ENCODE measurements around the gene LRRC18.

LRRC18 gene

GRCh38 chr10:48897441-48897790 is 42.2 kb downstream of the LRRC18 start:
- Histone ChIP-seq H3K36me3 (replicated peaks; ENCODE audit: low read depth, low read length) (peaks cover 53% of the 10 kb centered on the region), H3K27me3 (ENCODE audit: low read depth, low read length) (no peaks in the 10 kb centered on the region)
- TF ChIP-seq CTCF (IDR thresholded peaks at IDR 0.05; ENCODE audit: low read depth, low read length) (no peak), EZH2phosphoT487 (IDR thresholded peaks at IDR 0.05; ENCODE audit: low read depth) (no peak)

GRCh38 chr10:48896756-48897440 is 42.7 kb downstream of the LRRC18 start:
- Histone ChIP-seq H4K20me1 (ENCODE audit: insufficient read depth, low read length) (no peaks in the 10 kb centered on the region), H3K27me3 (ENCODE audit: low read depth, low read length) (no peaks in the 10 kb centered on the region), H3K9me3 (ENCODE audit: insufficient read depth, low read length) (no peaks in the 10 kb centered on the region), H3K36me3 (replicated peaks; ENCODE audit: low read depth, low read length) (peaks cover 51% of the 10 kb centered on the region), H3K4me1 (ENCODE audit: low read length) (peaks cover 7% of the 10 kb centered on the region), H3K9ac (ENCODE audit: low read length) (no peak overlapping the region), H3K27ac (ENCODE audit: low read length) (no peak overlapping the region), H3K4me2 (ENCODE audit: low read length) (no peak overlapping the region), H2AFZ (ENCODE audit: low read depth, low read length) (no peak overlapping the region), H3K79me2 (ENCODE audit: low read length) (no peaks in the 10 kb centered on the region), H3K4me3 (ENCODE audit: low read length) (no peak overlapping the region)
- TF ChIP-seq EZH2phosphoT487 (IDR thresholded peaks at IDR 0.05; ENCODE audit: low read depth) (no peak), CTCF (IDR thresholded peaks at IDR 0.05; ENCODE audit: low read depth, low read length) (no peak)

More at GRCh38 chr10:48897441-48897790, 42.2 kb downstream of the LRRC18 start:
- Histone ChIP-seq H2AFZ (ENCODE audit: low read depth, low read length) (no peak overlapping the region), H3K9ac (ENCODE audit: low read length) (no peak overlapping the region), H3K9me3 (ENCODE audit: insufficient read depth, low read length) (no peaks in the 10 kb centered on the region), H3K79me2 (ENCODE audit: low read length) (no peaks in the 10 kb centered on the region), H3K4me2 (ENCODE audit: low read length) (no peak overlapping the region), H3K4me3 (ENCODE audit: low read length) (no peak overlapping the region), H3K27ac (ENCODE audit: low read length) (no peak overlapping the region), H4K20me1 (ENCODE audit: insufficient read depth, low read length) (no peaks in the 10 kb centered on the region), H3K4me1 (ENCODE audit: low read length) (peaks cover 7% of the 10 kb centered on the region)

GRCh38 chr10:48895803-48896195 is 43.8 kb downstream of the LRRC18 start:
- Histone ChIP-seq H3K4me1 (ENCODE audit: low read length) (peaks cover 7% of the 10 kb centered on the region), H3K9me3 (ENCODE audit: insufficient read depth, low read length) (no peaks in the 10 kb centered on the region), H3K4me3 (ENCODE audit: low read length) (no peak overlapping the region), H3K27ac (ENCODE audit: low read length) (no peak overlapping the region), H3K36me3 (replicated peaks; ENCODE audit: low read depth, low read length) (peaks cover 47% of the 10 kb centered on the region), H3K79me2 (ENCODE audit: low read length) (no peaks in the 10 kb centered on the region), H3K27me3 (ENCODE audit: low read depth, low read length) (no peaks in the 10 kb centered on the region), H3K9ac (ENCODE audit: low read length) (no peak overlapping the region), H4K20me1 (ENCODE audit: insufficient read depth, low read length) (no peaks in the 10 kb centered on the region), H3K4me2 (ENCODE audit: low read length) (no peak overlapping the region), H2AFZ (ENCODE audit: low read depth, low read length) (no peak overlapping the region)
- no peak for TF ChIP-seq EZH2phosphoT487 (IDR thresholded peaks at IDR 0.05; ENCODE audit: low read depth)
- no peak for TF ChIP-seq CTCF (IDR thresholded peaks at IDR 0.05; ENCODE audit: low read depth, low read length)

GRCh38 chr10:48894911-48895802 is 44.5 kb downstream of the LRRC18 start:
- H3K4me2 ChIP-seq (ENCODE audit: low read length) = no peak overlapping the region

More at GRCh38 chr10:48894911-48895802, 44.5 kb downstream of the LRRC18 start:
- H3K79me2 ChIP-seq (ENCODE audit: low read length) = no peaks in the 10 kb centered on the region
- no peak overlapping the region for H3K27ac ChIP-seq (ENCODE audit: low read length)
- H3K4me3 ChIP-seq (ENCODE audit: low read length) = no peak overlapping the region
- no peak for TF ChIP-seq EZH2phosphoT487 (IDR thresholded peaks at IDR 0.05; ENCODE audit: low read depth)
- no peak for TF ChIP-seq CTCF (IDR thresholded peaks at IDR 0.05; ENCODE audit: low read depth, low read length)
- H2AFZ ChIP-seq (ENCODE audit: low read depth, low read length) = no peak overlapping the region
- no peaks in the 10 kb centered on the region for H3K9me3 ChIP-seq (ENCODE audit: insufficient read depth, low read length)
- no peaks in the 10 kb centered on the region for H3K27me3 ChIP-seq (ENCODE audit: low read depth, low read length)
- H4K20me1 ChIP-seq (ENCODE audit: insufficient read depth, low read length) = no peaks in the 10 kb centered on the region
- peaks cover 44% of the 10 kb centered on the region for H3K36me3 ChIP-seq (replicated peaks; ENCODE audit: low read depth, low read length)
- H3K4me1 ChIP-seq (ENCODE audit: low read length) = peaks cover 3% of the 10 kb centered on the region
- no peak overlapping the region for H3K9ac ChIP-seq (ENCODE audit: low read length)
